Globus pallidus (tissue), 1 donor: ENCODE results near the gene GCLM.

ENCODE experiments used
- DNase-seq: peaks from one replicate; pipeline ENCODE4 v3.0.0-alpha.2; 2015; ENCODE audit warnings: low spot score

The GCLM gene

DNA sequence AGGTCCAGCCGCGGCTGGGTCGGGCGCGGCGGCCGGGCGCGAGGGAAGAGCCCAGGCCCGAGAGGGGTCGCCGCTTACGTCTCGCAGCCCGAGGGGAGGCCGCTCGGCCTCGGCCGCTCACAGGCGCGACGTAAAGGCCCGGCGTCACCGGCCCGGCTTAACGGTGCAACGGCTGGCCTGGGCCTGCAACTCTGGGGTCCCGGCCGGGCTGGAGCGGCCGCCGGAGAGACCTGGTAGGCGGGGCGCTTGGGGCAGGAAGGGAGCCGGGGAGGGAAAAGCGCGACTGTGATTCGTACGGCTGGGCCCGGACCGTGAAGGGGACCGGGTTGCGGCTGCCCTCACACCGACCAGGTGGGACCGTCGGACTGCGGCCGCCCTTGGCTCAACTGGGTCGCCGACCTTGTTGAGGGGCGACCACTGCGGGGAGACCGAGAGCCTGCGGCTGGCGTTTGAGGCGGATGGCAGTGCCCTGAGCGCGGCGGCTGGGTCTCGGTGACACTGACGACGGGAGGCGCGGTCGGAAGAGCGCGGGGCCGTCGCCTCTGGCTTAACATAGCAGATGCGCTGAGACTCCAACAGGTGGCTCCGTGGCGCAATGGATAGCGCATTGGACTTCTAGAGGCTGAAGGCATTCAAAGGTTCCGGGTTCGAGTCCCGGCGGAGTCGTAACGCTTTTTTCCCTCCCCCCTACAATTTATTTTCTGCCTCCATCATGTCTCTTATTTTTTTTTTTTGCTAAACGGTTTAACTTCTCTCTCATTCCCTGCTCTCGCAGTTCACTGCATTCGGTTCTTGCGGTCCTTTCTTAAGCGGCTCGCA lies 62.0 kb downstream of the GCLM start:
- DNase-seq = peak; percentile 92

DNA sequence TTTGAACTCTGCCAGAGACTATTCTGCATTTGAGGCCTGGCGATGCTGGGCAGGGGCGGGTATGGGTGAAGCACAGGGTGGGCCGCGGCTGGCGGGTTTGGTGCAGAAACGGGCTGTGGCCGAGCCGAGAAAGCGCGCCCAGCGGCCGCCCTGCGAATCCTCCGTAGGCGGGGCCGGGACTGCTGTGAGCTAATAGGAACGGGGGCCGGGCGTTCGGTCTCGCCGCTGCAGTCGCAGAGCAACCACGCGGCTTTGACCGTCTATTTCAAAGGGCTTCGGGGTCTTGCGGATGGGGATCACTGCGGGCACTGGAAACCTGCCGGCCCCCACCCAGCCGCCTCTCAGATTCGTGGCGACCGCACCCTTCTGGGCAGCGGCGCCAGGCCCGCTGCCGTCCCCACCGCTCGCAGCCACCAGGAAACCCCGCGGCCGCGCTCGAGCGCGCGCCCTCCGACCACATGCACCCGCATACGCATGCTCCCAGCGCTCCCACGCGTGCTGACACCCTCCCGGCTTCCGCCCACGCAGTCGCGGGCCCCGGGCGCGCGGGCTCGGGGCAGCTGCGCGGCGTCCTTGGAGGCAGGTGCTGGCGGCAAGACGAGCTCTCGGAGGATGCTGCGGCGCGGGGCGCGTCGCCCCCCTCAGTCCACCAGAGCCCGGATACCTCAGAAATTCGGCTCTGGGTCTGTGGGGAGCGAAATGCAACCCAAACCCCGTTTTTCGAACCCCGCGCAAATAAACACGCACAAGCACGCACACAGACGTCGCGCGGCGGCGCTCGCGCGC lies 62.8 kb downstream of the GCLM start:
- peak; percentile 87 for DNase-seq

DNA sequence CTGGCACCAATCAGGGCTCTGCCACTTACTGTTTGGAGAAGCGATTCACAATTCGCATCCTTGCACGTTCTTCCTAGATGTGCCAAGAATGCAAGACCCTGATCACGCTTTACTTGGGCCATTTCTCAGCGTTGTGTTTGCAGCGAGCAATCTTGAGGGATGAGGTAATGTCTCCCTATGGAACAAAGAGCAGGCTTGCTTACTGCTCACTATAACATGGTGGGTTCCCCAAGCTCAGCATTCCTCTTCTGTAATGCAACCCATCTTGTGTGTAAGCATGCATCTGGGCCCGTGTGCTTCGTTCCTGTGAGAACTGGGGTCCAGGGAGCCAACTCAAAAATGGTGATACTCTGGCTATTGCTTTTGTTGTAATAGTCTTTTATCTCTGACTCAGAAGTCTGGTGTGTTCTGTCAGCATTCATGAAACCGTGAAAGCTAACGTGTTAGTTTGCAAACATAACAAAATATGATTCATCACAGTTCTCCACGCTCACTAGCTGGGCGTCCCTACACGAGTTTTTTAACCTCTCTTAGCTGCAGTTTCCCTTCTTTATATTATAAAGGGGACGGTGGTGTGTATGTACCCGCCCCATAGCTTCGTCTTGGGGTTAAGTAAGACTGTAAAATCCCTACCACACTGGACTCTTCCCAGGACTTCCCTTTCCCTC lies 63.6 kb downstream of the GCLM start:
- DNase-seq = peak; percentile 26

DNA sequence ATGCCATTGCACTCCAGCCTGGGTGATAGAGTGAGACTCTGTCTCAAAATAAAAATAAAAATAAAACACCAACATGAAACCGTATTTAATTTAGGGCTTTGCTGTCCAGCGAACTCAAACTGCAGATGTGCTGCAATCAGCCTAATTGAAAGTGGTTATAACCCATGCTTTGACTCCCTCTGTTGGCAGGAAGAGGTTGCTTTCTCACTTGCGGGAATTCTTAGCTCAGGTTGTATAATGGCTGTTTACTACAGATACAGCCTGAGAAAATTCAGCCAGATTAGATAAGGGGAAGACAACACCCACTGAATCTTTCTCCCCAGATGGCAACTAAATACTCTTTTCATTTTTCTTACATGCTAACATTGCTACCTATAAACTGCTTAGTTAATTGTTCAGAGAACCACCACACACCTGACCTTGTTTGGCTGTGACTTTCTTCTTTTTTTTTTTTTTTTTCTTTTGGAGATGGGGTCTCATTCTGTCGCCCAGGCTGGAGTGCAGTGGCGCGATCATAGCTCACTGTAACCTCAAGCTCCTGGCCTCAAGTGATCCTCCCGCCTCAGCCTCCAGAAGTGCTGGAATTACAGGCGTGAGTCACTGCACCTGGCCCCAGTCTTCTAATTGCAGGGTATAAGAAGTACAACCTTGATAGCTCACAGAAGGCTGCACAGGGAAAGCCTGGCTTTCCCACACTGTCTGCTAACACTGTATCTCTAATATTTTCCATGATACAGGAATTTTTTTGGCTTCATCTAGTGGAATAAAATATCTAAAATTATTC lies 64.8 kb downstream of the GCLM start:
- DNase-seq = peak; percentile 75

DNA sequence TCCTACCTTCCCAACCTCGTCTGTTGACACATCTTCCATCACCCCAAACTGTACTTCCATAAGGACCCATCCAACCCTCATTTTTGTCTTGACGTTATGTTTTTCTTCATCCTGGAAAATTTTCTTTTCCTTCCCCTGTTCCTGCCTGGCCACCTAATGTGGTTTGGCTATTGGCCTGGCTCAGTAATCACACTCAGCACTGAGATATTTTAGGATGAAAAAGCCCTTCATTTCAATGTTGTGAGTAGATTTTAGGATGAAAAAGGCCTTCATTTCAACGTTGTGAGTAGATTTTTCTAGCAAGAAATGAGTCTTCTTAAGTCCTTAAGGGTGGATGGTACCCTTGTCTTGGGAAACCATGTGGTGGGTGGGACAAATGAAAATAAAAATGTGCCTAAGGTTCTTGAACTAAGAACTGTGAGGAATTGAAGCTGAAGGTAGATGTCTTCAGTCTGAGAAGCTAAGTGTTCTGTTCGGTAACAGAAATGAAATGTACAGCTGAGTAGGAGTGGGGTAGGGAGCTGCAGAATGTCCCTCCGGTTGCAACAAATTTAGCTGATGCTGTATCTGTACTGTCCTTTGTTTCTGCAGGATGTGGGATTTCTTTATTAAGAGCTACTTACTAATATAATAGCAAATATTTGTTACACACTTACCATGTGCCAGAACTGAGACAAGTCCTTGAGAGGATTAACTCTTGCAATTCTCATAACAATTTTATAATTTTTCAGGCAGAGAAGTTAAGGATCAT lies 66.3 kb downstream of the GCLM start:
- DNase-seq = no peak

DNA sequence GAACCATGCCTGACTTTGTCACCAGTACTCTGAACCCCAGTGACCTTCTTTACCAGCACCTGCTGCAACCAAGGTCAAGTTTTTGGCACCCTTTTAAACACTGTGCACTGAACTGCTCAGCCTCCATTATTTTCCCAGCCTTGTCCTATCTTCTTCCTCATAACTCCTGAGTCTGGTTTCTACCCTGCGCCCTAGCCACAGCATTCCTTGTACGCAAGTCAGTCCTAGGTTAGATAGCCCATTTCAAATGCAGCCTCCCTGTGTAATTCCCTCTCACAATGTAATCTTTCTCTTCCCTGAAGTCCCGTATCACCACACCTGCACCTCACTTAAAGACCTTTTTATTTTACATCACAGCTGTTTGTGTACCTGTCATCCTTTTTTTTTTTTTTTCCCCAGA lies 67.5 kb downstream of the GCLM start:
- DNase-seq = no peak

DNA sequence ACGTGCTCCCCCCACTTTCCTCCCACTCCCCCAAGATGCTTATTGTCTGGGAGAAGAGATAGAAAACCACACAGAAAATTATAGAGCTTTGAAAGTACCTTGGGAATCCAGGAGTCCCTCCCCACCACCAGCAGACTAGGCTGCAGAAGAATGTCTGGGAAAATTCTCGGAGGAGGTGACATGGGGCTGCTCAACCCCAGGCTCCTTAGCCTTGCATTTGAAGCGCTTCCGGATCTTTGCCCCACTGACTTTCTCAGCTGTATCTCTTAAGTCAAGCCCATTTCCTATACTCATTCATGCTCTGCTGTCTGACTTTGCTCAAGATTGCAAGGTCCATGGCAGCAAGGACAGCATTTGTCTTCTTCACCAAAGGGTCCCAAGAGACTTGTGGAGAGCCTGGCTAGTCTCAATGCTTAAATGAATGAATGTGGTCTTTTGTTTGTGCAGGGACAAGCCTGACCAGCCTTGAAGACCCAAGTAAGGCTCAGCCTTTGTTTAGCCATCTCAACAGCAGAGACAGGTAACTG lies 68.2 kb downstream of the GCLM start:
- DNase-seq = no peak

DNA sequence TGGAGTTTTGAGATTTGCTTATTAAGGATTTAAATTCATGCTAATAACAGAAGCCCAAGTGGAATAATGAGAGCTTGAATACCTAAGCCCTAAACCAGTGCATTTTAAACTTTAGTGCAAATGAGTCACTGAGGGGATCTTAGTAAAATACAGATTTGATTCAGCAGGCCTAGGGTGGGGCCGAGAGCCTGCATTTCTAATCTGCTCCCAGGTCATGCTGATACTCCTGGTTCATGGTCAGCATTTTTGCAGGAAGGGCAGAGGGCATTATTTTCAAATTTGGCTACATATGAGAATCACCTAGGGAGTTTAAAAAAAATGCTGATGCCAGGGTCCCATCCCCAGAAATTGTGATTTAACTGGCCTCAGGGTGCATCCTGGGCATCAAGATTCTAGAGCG lies 69.5 kb downstream of the GCLM start:
- DNase-seq = no peak

DNA sequence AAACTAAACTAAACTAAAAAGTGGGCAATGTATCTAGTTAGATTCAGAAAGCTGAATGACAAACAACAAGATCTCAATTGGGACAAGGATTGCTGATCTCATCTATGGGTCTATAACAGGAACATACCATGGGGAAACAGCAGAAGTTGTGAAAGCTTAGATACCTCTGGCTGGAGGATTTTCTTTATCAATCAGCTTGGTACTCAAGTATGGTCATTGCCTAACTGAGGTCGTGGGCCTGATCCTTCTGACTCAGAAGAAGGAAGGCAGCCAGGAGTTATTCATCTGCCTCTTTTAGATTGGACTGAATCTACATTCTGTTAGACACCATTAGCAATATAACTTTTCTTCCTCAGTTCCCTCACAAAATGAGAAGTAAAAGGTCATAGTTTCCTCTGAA lies 69.9 kb downstream of the GCLM start:
- no peak for DNase-seq

DNA sequence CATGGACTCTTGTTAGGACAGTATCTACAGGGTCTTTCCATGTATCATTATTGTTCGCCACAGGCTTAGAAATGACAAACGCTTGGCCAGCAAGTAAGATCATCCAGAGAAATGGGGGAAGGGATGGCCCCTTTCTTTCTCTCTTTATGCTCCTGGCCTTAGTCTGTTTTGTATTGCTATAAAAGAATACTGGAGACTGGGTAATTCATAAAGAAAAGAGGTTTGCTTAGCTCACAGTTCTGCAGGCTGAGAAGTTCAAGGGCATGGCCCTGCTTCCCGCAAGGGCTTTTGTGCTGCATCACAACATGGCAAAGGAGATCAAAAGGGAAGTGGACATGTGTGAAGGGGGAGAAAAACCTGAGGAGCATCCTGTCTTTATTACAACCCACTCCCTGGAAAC lies 71.3 kb downstream of the GCLM start:
- DNase-seq = no peak
